AG10803 (cell line): ENCODE measurements around the gene ANKS1B.
"Not testable (repeated sequence)": the region's sequence is repeated elsewhere in the genome, so short reads cannot be mapped to it uniquely, and the experiment has no call there.

Experiments used
- DNase-seq: peaks from one replicate; pipeline ENCODE4 v3.0.0; 2010; ENCODE audit warnings: low read depth
- H3K4me3 ChIP-seq: 2 replicates; pipeline ENCODE4 v1.5.1; 2011; ENCODE audit warnings: mild to moderate bottlenecking, low read length, control low read depth
- TF ChIP-seq, protein P1 (sequence below): conservative IDR thresholded peaks from 2 replicates; pipeline ENCODE4 v1.5.1; 2011; ENCODE audit warnings: mild to moderate bottlenecking, low read length, control low read depth, inconsistent platforms

ANKS1B gene

DNA sequence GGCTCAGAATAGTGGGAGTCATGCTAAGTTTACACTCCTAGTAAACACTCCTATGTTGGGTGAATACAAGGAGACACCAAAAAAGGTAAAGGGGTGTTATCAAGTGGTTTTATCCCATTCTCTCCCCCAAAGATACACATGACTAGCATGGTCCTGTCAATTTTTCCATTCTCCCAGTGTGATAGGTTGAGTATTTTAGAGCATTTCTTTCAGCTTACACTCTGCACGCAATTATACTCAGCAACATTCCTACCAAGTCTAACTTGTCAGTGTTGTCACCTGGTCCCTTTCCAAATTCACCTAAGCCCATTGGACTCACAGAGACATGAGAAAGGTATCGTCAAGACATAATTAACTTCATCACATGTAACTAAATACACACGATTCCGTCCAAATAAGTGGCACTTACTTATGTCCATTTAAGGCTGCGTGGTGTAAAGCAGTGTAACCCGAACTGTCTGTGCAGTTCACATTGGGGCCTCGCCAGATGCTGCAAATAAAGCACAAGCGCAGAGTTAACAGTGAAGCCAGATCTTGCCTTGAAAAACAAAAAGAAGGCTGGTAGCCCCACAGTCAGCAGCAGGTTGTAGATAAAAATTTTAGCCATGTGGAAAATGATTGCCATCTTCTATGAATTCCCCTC lies 159.7 kb downstream of the ANKS1B start:
- TF ChIP-seq, protein P1, sequence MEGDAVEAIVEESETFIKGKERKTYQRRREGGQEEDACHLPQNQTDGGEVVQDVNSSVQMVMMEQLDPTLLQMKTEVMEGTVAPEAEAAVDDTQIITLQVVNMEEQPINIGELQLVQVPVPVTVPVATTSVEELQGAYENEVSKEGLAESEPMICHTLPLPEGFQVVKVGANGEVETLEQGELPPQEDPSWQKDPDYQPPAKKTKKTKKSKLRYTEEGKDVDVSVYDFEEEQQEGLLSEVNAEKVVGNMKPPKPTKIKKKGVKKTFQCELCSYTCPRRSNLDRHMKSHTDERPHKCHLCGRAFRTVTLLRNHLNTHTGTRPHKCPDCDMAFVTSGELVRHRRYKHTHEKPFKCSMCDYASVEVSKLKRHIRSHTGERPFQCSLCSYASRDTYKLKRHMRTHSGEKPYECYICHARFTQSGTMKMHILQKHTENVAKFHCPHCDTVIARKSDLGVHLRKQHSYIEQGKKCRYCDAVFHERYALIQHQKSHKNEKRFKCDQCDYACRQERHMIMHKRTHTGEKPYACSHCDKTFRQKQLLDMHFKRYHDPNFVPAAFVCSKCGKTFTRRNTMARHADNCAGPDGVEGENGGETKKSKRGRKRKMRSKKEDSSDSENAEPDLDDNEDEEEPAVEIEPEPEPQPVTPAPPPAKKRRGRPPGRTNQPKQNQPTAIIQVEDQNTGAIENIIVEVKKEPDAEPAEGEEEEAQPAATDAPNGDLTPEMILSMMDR, result no peak
- DNase-seq, result no peak

DNA sequence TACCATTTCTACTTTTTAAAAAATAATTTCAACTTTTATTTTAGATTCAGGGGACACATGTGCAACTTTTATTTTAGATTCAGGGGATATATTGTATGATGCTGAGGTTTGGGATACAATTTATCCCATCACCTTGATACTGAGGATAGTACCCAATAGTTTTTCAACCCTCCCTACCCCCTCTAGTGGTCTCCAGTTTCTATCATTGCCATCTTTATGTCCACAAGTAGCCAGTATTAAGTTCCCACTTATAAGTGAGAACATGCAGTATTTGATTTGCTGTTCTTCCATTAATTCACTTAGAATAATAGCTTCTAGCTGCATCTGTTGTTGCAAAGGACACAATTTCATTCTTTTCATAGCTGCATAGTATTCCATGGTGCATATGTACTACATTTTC lies 162.5 kb downstream of the ANKS1B start:
- no peak overlapping the region for H3K4me3 ChIP-seq
- TF ChIP-seq, protein P1, result no peak
- no peak for DNase-seq

More for the DNA sequence above, 159.7 kb downstream of the ANKS1B start:
- no peak overlapping the region for H3K4me3 ChIP-seq

DNA sequence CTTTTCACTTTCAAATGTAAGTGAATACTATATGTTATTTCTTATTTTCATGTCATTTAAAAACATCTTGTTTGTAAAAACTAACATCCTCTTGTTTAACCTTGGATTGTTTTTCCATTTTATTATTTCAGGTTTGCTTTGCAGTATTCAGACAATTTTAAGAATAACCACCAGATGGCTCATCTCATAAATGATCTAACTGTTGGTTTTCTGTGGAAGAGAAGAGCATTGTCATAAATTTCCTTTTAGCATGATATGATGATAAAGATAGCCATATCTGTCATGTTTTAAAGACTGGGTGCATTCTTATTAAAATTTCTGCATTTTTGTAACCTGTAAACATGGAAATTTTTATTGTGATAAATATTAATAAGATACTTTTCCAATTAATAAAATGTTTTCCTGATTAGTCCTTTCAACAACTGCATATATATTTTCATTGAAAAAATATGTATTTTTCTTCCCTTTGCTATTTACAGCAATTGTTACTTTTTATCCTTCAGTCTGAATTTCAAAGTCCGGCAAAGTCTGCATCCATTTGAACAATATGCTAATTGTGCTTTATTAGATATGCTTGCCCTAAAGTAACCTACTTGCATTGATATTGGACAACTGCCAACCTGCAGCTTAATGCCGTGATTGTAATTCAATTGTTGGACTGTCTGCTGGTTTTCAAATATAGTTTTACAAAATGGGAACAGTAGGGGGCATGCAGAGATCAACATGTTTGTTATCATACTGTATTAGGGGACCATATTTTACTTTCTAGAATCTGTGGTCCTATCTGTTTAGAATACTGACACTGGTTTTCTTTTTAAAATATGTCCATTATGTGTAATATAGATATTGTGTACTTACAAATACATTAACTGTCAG lies 173.8 kb downstream of the ANKS1B start:
- peak; percentile 29 for DNase-seq
- no peak overlapping the region for H3K4me3 ChIP-seq
- TF ChIP-seq, protein P1, result peak; percentile 60

DNA sequence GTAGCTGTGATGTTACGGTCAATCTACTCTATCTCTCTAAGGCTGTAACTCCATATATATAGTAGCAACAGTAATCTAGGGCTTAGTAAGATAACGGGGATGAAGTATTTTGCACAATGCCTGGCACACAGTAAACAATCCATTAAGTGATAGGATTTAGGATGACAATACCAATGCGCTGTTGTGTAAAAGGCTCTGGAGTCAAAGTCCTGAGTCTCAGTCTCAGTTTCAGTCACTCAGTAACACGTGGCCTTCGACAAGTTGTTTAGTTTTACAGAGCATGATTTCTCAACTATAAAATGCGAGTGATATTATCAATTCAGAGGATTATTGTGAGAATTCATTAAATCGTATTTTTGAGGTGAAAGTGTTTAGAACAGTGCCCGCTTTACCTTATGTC lies 174.8 kb downstream of the ANKS1B start:
- H3K4me3 ChIP-seq, result no peak overlapping the region
- no peak for DNase-seq
- TF ChIP-seq, protein P1, result no peak

DNA sequence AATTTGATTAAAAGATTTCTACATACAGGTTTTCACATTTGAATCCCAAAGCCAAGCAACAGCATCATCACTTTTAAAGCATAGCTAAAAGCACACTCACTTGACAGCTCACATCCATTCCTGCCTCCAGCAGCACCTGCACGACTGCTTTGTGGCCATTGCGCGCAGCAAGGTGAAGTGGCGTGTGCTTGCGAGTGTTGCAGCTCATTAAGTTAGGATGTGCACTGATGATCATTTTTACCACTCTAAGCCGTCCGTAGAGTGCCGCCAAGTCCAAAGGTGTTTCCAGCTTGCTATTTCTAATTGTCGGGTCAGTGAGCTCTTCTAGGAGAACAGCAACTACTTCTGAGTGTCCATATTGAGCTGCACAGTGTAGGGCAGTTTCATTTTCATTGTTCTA lies 178.4 kb downstream of the ANKS1B start:
- H3K4me3 ChIP-seq, result no peak overlapping the region
- no peak for DNase-seq
- TF ChIP-seq, protein P1, result no peak

DNA sequence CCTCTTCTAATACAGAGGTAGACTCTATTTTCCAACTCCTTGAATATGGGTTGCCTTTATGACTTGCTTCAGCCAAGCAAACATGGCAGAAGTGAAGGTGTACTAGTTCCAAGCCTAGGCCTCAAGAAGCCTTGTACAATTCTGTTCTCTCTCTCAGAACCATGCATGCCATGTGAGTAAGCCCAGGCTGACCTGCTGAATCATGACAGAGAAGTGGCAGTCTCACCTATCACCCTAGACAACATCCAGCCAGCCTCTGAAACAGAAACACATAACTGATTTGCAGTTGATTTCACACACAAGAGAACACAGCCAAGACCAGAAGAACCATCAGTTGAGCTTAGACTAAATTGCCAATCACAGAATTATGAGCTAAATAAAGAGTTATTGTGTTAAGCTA lies 180.0 kb downstream of the ANKS1B start:
- no peak for DNase-seq
- no peak overlapping the region for H3K4me3 ChIP-seq
- TF ChIP-seq, protein P1, result no peak

DNA sequence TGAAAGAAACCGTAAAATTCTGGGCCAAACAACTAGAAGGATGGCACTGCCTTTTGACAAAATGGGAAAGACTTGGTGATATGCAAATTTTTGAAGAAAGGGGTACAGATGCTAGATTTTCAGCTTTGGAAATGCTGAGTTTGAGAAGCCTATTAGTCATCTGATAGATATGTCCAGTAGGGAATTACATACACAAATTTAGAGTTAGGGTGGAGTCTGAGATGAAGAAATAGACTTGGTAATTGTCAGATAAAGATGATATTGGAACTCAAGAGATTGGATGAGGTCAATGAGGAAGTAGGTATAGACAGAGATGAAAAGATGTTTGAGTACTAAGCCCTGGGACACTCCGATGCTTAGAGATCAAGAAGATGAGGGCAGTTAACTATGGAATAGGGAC lies 184.1 kb downstream of the ANKS1B start:
- TF ChIP-seq, protein P1, result no peak
- H3K4me3 ChIP-seq, result no peak overlapping the region
- DNase-seq, result no peak

DNA sequence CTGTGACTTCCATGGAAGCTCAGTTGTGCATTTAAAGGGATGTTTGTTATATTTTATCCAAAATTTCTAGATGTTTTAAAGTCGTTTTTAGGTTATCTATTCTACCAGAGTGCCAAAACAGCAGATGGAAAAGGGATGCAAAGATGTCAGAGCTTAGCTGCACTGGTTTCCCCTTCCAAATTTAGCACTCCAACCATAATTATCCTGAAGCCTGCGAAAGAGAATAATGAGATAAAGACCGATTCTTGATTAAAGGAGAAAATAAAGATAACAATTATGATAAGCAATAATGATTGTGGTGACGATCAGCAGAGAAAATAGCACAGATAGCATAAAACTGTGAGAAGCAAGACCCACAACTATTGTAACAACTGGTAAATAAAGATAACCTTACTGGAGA lies 186.8 kb downstream of the ANKS1B start:
- not testable (repeated sequence) for DNase-seq, H3K4me3 ChIP-seq
